ENCODE measurements around the gene SLC12A2. TPM values are rescaled to one million over a fixed set of nuclear protein-coding genes. Genes with fewer than 3 reads are reported as not detected.

Gene SLC12A2
- polyA plus RNA-seq, 1 donor (not counting 4 experiments of a cell fraction or from before 2014, with no cell fraction given): 15.5 TPM

GRCh38 chr5:128111818-128112448 is 28.4 kb downstream of the SLC12A2 start:
- FAIRE-seq: peak; percentile 69
- H3K9ac ChIP-seq (ENCODE audit: control insufficient read depth, extremely low read depth, insufficient read depth, low read length): no peak overlapping the region
- H3K36me3 ChIP-seq (ENCODE audit: control insufficient read depth in 2 of 2, extremely low read depth in 1 of 2, insufficient read depth in 2 of 2, low read length in 2 of 2): peaks cover 6 to 14% of the 10 kb centered on the region in 2 experiments
- peaks cover 13% of the 10 kb centered on the region for H3K79me2 ChIP-seq (ENCODE audit: control insufficient read depth, insufficient read depth, low read length)
- no peak overlapping the region for H3K4me2 ChIP-seq (ENCODE audit: control insufficient read depth, extremely low read depth, insufficient read depth, low read depth, low read length)
- H3K9me1 ChIP-seq (ENCODE audit: control insufficient read depth, extremely low read depth, insufficient read depth, low read length): no peaks in the 10 kb centered on the region
- DNase-seq (ENCODE audit: low read depth, low spot score): no peak
- H4K20me1 ChIP-seq (ENCODE audit: control insufficient read depth, extremely low read depth, insufficient read depth, low read length): no peaks in the 10 kb centered on the region
- TF ChIP-seq, protein P1, sequence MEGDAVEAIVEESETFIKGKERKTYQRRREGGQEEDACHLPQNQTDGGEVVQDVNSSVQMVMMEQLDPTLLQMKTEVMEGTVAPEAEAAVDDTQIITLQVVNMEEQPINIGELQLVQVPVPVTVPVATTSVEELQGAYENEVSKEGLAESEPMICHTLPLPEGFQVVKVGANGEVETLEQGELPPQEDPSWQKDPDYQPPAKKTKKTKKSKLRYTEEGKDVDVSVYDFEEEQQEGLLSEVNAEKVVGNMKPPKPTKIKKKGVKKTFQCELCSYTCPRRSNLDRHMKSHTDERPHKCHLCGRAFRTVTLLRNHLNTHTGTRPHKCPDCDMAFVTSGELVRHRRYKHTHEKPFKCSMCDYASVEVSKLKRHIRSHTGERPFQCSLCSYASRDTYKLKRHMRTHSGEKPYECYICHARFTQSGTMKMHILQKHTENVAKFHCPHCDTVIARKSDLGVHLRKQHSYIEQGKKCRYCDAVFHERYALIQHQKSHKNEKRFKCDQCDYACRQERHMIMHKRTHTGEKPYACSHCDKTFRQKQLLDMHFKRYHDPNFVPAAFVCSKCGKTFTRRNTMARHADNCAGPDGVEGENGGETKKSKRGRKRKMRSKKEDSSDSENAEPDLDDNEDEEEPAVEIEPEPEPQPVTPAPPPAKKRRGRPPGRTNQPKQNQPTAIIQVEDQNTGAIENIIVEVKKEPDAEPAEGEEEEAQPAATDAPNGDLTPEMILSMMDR (optimal IDR thresholded peaks at IDR 0.05 in 1 of 3, IDR thresholded peaks at IDR 0.05 in 1 of 3, conservative IDR thresholded peaks at IDR 0.05 in 1 of 3; ENCODE audit: extremely low read depth in 1 of 3, insufficient read depth in 2 of 3, low read length in 3 of 3): no peak
- no peak for TF ChIP-seq EZH2 (IDR thresholded peaks at IDR 0.05; ENCODE audit: low read length)
- dilution Hi-C loops (cut with MboI; ENCODE audit: extremely low pct_ligation_motif_present, low sequenced_read_pairs): no loop called here
- no peak overlapping the region for H2AFZ ChIP-seq (ENCODE audit: control insufficient read depth, low read length)
- no peaks in the 10 kb centered on the region for H3K9me3 ChIP-seq (ENCODE audit: control insufficient read depth, low read depth, low read length)
- H3K27ac ChIP-seq (ENCODE audit: control insufficient read depth, insufficient read depth, low read length): no peak overlapping the region
- H3K27me3 ChIP-seq (ENCODE audit: control insufficient read depth, extremely low read depth, insufficient read depth, low read length): no peaks in the 10 kb centered on the region
- H3K4me1 ChIP-seq (ENCODE audit: control insufficient read depth, extremely low read depth, insufficient read depth, low read length): peaks cover 3% of the 10 kb centered on the region
- H3K4me3 ChIP-seq (ENCODE audit: control insufficient read depth in 2 of 3, extremely low read depth in 1 of 3, insufficient read depth in 2 of 3, low read depth in 1 of 3, low read length in 3 of 3): no peak overlapping the region

- no peak overlapping the region for H3K27ac ChIP-seq (ENCODE audit: control insufficient read depth, insufficient read depth, low read length)
- no peaks in the 10 kb centered on the region for H4K20me1 ChIP-seq (ENCODE audit: control insufficient read depth, extremely low read depth, insufficient read depth, low read length)
- no peaks in the 10 kb centered on the region for H3K9me3 ChIP-seq (ENCODE audit: control insufficient read depth, low read depth, low read length)
- peaks cover 6 to 14% of the 10 kb centered on the region in 2 experiments for H3K36me3 ChIP-seq (ENCODE audit: control insufficient read depth in 2 of 2, extremely low read depth in 1 of 2, insufficient read depth in 2 of 2, low read length in 2 of 2)
- H3K4me3 ChIP-seq (ENCODE audit: control insufficient read depth in 2 of 3, extremely low read depth in 1 of 3, insufficient read depth in 2 of 3, low read depth in 1 of 3, low read length in 3 of 3): no peak overlapping the region
- H3K79me2 ChIP-seq (ENCODE audit: control insufficient read depth, insufficient read depth, low read length): no peaks in the 10 kb centered on the region
- FAIRE-seq: no peak
- no peak overlapping the region for H3K4me2 ChIP-seq (ENCODE audit: control insufficient read depth, extremely low read depth, insufficient read depth, low read depth, low read length)
- no peak for DNase-seq (ENCODE audit: low read depth, low spot score)
- H3K9ac ChIP-seq (ENCODE audit: control insufficient read depth, extremely low read depth, insufficient read depth, low read length): no peak overlapping the region
- H3K9me1 ChIP-seq (ENCODE audit: control insufficient read depth, extremely low read depth, insufficient read depth, low read length): no peaks in the 10 kb centered on the region
- peaks cover 3% of the 10 kb centered on the region for H3K4me1 ChIP-seq (ENCODE audit: control insufficient read depth, extremely low read depth, insufficient read depth, low read length)
- no peaks in the 10 kb centered on the region for H3K27me3 ChIP-seq (ENCODE audit: control insufficient read depth, extremely low read depth, insufficient read depth, low read length)
- no peak overlapping the region for H2AFZ ChIP-seq (ENCODE audit: control insufficient read depth, low read length)
- dilution Hi-C loops (cut with MboI; ENCODE audit: extremely low pct_ligation_motif_present, low sequenced_read_pairs): no loop called here
- TF ChIP-seq EZH2 (IDR thresholded peaks at IDR 0.05; ENCODE audit: low read length): no peak
- TF ChIP-seq, protein P1 (optimal IDR thresholded peaks at IDR 0.05 in 1 of 3, IDR thresholded peaks at IDR 0.05 in 1 of 3, conservative IDR thresholded peaks at IDR 0.05 in 1 of 3; ENCODE audit: extremely low read depth in 1 of 3, insufficient read depth in 2 of 3, low read length in 3 of 3): no peak
Measured at GRCh38 chr5:128116445-128116844, 32.9 kb downstream of the SLC12A2 start.

All from keratinocyte (primary cell).